HG03575 (cell line): ENCODE results near the gene CHMP6.

Source experiments
- ATAC-seq: cut with Tn5 transposase; IDR thresholded peaks from one replicate; pipeline ENCODE4 v1.9.1; 2021; ENCODE audit not compliant: unreplicated experiment, insufficient number of reproducible peaks, low FRiP score; ENCODE audit errors: extremely low read depth

Gene CHMP6

DNA sequence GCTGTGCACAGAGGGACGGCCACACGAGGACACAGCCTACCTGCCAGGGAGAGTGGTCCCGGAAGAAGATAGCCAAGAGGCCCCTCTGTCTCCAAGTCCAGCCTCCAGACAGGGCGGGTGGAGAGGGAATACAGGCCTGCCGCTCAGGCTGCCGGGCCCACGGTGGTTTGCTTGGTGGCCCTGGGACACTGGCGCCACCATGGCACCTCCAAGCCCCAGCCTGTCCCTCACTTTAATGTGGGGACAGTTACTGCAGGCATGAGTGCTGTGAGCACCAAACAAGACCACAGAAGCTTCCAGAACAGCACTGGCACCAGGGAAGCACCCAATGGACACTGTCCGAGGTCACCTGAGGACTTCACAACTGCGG, 22.0 kb upstream of the CHMP6 start:
- ATAC-seq = no peak

DNA sequence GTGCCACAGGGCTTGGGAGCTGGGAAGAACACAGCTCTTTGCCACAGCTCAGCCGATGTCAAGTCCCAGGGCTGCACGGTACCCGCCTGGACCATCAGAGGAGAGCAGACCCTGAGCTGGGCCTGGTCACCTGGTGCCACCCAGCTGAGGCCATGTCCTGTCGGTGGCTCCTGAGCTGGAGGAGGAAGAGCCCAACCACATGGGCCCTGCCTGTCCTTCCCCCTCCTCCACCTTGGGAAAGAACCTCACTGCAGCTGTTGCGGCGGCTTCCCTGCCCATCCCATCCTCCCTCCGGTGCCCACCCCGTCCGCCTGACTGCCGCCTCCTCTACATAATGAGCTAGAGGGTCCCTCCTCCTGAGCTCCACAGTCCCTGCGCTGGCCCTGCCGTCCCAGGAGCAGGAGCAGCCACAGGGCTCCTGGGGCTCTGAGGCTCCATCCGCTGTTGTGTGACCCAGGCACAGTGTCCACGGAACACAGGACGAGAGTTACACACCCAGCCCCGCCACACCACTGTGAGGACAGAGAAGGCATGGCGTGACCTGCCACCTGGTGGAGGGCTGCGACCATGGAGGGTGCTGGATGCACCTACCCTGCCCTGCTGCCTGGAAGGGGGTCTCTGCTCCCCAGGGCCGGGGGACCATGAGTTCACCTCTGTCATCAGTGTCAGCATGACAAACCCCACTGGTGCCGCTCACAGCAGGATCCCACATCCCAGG, 21.4 kb upstream of the CHMP6 start:
- ATAC-seq = no peak

DNA sequence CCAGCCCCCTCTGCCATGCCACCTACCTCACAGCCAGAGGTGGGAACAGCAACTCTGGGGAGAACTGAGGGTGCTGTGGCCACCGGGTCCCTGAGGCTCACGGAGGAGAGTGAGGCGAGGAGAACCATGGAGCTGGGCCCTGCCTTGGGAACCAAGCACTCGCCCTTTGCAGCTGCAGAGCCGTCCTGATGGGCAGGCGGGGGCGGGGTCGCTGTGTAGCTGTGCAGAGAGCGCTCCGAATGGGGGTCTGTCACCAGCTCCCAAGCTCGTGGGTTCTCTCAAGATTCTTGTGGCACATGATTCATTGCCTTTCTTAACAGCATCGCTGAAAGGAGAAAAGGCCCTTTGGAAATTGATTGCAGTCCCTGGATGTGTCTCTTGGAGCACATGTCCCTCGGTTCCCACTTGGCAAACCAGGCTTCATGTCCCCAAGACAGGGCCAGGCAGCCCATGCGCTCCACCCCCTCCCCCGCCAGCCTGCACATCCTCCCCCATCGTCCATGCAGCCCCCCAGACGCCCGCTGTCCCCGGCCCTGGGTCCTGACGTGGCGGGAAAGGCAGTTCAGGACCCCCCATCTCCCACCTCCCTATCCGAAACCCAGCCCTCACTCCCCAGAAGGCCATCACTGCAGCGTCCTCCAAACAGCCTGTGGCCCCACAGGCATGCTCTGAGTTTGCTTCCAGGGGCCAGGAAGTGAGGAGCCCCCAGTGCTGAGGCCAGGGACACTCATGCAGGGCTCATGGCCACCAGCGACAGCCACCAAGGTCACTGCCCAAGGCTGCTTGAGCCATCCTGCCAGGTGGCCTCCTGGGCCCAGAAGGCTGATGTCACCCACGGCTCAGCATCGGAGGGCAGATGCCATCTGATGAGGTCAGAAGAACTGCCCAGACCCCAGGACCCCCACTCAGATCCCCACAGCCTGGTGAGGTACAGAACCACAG, 20.6 kb upstream of the CHMP6 start:
- no peak for ATAC-seq

DNA sequence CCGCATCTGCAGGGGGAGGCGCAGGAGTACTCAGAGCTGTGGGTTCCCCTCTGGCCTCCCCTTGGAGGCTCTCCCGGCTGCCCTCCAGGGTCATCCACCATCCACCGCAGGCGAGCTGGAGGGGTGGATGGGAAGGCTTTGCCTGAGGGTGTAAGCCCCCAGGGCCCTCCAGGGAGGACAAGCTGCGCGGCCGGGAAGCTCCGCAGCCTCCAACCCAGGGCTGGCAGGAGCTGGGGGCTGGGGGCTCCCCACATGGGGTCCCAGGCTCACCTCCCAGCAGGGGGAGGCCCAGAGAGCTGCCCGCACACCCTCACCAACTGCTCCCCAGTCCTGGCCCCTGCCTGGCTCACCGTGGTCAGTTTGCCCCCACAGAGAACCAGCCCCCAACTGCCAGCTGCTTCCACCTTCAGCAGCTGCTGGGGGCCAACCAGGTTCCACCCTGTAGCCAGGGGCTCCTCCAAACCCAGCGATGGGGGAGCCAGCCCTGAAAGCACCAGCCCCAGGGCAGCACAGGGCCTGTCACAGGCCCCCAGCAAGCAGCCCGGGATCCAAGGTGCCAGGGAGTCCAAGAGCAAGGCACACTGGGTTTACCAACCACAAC, 19.8 kb upstream of the CHMP6 start:
- no peak for ATAC-seq

DNA sequence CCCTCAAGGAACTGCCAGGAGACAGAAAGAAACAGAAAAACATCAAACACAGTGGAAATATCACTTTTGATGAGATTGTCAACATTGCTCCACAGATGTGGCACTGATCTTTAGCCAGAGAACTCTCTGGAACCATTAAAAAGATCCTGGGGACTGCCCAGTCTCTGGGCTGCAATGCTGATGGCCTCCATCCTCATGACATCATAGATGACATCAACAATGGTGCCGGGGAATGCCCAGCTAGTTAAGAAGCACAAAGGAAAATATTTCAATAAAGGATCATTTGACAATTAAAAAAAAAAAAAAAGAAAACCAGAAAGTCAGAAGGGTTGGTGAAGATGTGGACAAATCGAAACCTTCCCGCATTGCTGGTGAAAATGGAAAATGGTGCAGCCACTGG, 14.9 kb upstream of the CHMP6 start:
- ATAC-seq = no peak

DNA sequence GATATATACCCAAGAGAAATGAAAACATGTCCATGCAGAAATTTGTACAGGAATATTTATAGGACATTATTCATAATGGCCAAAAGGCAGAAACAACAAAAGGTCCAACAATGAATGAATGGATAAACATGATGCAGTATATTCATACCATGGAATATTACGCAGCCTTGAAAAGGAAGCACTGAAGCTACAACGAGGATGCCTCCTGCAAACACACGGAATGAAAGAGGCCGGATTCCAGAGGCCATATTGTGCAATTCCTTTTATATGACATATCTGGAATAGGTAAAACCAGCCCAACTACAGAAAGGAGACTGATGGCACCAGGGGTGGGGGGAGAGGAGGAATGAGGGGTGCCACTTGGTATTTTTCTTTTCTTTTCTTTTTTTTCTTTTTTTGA, 14.5 kb upstream of the CHMP6 start:
- no peak for ATAC-seq

DNA sequence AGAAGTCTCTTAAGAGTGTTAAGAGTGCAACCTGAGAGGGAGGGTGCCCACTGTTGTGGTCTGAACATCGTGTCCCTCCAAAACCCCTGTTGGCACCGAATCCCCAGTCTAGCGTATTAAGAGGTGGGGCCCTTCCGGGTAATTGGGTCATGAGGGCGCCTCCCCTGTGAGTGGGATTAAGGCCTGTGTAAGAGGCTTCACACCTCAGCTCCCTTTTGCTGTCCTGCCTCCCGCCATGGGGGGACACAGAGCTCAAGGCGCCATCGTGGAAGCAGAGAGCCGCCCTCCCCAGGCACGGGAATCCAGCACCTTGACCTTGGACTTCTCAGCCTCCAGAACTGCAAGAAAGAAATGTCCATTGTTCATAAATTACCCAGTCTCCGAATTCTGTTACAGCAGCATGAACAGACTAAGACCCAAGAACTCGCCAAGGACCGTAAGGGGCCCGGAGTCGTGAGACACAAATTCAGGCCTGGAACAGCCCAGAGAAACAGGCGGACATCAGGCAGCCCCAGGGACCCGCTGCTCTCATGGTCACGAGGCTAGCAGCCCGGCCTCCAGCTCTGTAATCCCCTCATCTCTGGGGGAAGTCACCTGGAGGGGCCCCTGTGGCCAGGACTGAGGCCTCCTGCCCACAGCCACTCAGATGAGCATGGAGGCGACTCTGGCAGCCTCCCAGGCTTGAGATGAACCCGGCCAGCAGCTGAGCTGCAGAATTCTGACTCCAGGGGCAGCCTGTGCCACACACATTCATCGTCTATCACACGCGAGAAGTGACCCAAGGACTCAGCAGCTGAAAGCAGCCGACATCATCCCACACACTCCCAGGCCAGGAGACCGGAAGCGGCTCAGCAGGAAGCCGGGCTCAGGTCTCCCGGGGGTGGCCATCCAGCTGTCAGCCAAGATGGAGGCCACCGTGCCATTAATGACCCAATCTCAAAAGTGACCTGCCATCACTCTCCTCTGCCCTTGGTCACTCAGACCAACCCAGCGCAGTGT, 12.8 kb upstream of the CHMP6 start:
- ATAC-seq = no peak

DNA sequence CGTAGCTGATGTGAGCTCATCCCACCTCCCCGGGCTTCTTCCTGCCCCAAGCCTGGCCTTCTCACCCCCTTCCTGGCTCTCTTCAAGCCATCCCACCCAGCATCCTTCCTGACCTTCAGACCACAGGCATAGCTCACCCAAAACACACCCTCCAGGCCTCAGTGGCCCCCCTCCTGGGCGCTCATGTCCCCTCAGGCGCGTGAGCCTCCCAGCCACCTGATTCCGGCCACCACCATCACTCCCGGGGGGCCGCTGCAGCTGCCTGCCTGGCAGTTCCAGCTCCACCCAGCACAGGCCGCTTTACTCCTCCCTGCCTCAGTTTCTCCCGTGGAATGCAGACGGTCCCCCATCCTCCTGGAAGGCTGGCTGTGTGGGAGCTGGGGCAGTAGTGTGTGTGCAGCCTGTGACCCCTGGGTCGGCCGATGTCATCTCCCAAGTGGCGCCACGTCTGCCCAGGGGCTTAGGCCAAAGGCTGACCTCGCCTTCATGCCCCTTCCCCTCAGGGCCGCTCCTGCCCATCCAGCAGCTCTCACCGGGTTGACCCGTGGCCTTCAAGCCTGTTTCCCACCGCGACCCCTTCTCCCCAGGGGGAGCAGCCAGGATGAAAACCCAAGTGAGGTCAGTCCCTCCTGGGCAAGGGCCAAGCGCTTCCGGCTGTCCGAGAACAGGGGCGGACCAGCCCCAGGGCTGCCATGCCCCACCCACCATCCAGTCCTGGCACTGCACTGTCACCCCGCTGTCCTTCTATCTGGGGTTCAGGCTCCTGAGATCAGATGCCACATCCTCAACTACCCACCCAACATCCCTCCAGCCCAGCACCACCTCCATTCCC, 11.9 kb upstream of the CHMP6 start:
- ATAC-seq = no peak

DNA sequence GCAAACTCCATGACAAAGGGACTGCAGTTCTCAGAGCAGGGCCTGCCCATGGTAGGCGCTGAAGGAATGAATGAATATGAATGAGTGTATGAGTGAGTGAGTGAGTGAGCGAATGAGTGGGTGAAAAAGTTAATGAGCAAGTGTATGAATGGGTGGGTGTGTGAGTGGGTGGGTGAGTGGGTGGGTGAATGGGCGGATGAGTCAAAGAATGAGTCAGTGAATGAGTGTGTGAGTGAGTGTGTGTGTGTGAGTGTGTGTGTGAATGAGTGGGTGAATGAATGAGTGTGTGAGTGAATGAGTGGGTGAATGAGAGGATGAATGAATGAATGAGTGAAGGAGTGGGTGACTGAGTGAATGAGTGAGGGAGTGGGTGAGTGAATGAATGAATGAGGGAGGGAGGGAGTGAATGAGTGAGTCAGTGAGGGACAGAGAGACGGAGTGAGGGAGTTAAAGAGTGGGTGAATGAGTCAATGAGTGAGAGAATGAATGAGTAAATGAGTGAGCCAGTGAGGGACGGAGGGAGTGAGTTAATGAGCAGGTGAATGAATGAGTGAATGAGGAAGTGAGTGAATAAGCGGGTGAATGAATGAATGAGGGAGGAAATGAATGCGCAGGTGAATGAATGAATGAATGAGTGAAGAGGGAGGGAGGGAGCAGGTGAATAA, 11.1 kb upstream of the CHMP6 start:
- ATAC-seq = no peak

DNA sequence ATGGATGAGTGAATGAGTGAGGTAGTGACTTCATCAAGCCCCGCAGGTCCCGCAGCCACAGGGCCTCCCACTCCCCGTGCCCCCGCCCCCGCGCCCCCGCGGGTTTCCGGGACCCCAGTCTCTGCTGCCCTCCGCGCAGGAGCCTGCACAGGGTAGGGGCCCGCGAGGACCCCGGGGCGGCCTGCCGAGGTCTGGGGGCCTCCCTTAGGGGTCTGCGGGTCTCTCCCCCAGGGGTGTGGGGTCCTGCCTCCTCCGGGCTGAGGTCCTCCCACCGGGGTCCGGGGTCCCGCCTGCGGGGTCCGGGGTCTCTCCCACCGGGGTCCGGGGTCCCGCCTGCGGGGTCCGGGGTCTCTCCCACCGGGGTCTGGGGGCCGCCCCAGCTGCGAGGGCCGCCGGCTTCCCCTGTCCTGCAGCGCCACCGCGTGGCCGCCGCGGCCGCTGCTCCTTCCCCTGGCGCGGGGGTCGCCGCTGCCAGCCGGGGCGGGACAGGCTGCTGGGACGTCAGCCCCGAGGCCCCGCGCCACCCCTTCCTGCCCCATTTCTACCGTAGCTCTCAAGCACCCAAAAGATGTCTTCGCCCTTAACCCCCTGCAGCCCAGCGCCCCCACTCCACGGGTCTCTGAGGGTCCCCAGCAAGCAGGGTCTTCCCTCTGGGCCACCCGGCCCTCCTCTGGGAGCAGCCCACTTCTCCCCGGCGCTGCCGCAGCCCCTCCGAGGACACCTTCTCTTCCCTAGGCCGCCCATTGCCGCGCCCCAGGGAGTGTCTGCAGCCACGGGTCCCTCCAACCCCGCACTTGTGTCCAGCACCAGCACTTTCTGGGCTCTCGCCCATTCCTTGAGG, 10.4 kb upstream of the CHMP6 start:
- ATAC-seq = no peak

DNA sequence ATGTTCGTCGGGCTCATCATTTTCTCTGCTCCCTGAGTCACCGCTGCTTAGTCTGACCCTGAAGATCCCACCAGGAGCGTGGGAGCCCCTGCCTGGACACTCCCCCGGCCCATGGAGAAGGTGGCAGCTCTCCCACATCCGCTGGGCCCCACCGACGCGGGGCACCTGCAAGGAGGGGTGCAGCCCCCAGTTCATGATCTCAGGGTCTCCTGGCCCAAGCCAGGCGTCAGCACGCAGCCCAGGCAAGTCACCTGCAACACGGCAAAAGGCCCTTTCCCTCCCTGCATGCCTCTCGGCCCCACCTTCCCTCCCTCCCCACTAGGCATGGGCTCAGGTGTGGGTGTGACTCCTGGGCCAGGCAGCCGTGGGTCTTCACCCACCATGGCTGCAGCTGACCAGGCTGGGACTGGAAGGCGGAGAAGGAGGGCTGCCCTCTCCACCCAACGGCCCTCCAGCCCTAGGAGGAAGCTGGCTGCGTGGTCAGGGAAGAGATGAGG, 9.7 kb upstream of the CHMP6 start:
- no peak for ATAC-seq

DNA sequence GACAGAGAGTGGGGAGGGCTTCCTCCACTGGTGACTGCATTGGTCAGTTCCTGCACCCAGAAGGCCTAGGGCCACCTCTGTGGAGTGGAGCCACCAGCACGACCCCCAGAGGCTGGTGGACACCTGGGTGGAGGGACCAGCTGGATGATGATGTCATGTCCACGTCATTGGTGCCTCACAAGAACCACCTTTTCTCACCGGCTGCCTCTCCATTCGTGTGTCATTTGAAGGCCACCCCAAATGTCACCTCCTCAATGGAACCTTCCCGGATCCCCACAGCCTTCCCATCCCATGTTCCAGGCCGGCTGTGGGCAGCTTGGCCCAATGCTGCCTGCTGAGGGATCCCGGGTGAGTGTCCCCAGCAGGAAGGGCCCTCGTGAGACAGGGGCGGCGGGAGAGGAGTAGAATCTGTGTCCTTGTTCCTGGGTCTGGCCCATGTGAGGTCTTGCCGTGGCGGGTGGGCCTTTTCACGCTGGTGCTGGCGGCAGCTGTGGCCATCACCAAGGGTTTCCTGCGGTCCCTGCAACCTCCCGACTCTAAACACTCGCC, 9.1 kb upstream of the CHMP6 start:
- no peak for ATAC-seq

DNA sequence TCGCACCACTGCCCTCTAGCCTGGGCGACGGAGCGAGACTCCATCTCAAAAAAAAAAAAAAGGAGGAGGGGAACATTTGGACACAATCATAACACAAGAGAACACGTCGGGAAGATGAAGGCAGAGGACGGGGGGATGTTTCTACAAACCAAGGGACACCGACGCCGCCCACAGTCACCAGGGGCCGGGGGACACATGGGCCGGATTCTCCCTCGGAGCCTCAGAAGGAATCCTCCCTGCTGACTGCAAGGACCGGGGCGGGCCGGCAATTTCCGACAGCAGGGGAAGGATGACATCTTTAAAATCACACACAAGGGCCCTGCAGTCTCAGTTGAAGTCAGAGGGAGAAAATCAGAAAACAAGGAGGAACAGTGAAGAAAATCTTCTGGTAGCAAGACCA, 8.1 kb upstream of the CHMP6 start:
- no peak for ATAC-seq

DNA sequence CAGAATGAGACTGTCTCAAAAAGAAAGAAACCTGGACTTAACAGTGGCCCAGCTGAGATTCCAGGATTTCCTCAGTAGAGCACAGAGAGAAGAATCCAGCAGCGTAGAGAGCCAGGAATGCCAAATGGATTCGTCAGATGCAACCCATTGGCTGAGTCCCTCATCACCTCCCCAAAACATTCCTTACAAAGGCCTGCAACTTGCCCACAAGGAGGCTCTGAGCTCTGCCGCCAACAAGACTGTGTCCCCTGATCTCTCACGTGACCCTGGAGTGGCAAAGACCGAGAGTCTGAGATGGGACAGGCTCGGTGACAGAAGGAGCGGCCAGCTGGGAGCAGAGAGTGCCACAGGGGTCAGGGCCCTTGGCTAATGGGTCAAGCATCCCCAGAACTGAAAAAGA, 6.9 kb upstream of the CHMP6 start:
- ATAC-seq = no peak

DNA sequence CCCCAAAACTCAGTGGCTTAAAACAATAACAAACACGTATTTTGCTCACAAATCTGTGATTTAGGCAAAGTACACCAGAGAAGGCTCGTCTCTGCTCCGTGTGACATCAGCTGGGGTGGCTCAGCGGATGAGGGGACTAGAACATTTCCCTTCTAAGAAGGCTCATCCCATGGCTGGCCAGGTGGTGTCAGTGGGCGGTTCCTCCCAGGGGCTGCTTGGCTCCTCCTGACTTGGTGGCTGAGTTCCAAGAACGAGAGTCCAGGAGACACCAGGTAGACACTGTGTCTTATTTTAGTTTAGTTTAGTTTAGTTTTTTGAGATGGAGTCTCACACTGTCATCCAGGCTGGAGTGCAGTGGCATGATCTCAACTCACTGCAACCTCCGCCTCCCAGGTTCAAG, 5.6 kb upstream of the CHMP6 start:
- ATAC-seq = no peak

DNA sequence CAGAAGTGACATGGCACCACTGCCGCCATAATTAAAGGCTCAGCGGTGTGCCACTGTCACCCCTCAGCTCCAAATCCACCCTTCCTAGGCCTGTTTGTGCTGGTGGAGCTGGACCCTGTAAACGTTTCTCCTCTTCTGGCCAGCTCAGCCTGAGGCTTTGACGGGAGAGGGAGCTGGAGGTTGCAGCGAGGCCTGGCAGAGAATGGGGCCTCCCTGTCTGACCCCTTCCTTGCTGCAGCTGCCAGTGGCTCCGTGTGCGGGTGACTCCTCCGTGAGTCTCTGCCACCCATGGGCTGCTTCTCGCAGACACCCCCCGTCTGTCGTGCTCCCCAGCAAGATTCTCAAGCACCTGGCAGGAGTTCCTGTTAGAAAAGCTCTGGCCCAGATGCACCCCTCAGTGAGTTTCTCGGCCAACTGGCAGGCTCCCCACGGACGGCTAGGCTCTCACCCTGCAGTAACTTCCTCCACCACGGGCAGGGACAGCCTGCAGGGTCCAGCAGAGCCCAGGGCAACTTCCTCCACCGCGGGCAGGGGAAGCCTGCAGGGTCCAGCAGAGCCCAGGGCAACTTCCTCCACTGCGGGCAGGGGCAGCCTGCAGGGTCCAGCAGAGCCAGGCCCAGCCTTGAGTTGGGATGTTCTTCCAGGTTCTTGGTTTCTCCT, 4.7 kb upstream of the CHMP6 start:
- ATAC-seq = no peak
